ENCODE results near the gene TRPM1. TPM values are rescaled to one million over a fixed set of nuclear protein-coding genes. Genes with fewer than 3 reads are reported as not detected.

TRPM1 gene
- total RNA-seq, 1 donor from 2014 or later: not detected

- no peaks in the 10 kb centered on the region for H3K9me3 ChIP-seq
- no peak for TF ChIP-seq CTCF (IDR thresholded peaks at IDR 0.05)
- H3K4me1 ChIP-seq: no peaks in the 10 kb centered on the region
- no peaks in the 10 kb centered on the region for H3K27me3 ChIP-seq
- intact Hi-C loops (cut with DNase I): no loop called here
- H3K27ac ChIP-seq: no peak overlapping the region
- DNase-seq (ENCODE audit: low spot score in 2 of 2): no peak
- no peaks in the 10 kb centered on the region for H3K36me3 ChIP-seq
- H3K4me3 ChIP-seq: no peak overlapping the region
Measured at GRCh38 chr15:31147944-31148296, 46.4 kb upstream of the TRPM1 start.

GRCh38 chr15:31147456-31147855 lies 45.9 kb upstream of the TRPM1 start:
- Histone ChIP-seq H3K36me3 (no peaks in the 10 kb centered on the region), H3K9me3 (no peaks in the 10 kb centered on the region), H3K4me1 (no peaks in the 10 kb centered on the region), H3K27me3 (no peaks in the 10 kb centered on the region), H3K27ac (no peak overlapping the region), H3K4me3 (no peak overlapping the region)
- no peak for TF ChIP-seq CTCF (IDR thresholded peaks at IDR 0.05)
- intact Hi-C loops (cut with DNase I): no loop called here
- DNase-seq (ENCODE audit: low spot score in 2 of 2): no peak

- Histone ChIP-seq H3K4me3 (no peak overlapping the region), H3K4me1 (no peaks in the 10 kb centered on the region), H3K36me3 (no peaks in the 10 kb centered on the region), H3K27me3 (no peaks in the 10 kb centered on the region), H3K27ac (no peak overlapping the region), H3K9me3 (no peaks in the 10 kb centered on the region)
- DNase-seq (ENCODE audit: low spot score in 2 of 2): no peak
- intact Hi-C loops (cut with DNase I): no loop called here
- no peak for TF ChIP-seq CTCF (IDR thresholded peaks at IDR 0.05)
Measured at GRCh38 chr15:31145271-31145911, 43.9 kb upstream of the TRPM1 start.

- intact Hi-C loops (cut with DNase I): no loop called here
- TF ChIP-seq CTCF (IDR thresholded peaks at IDR 0.05): no peak
- H3K4me1 ChIP-seq: no peaks in the 10 kb centered on the region
- H3K4me3 ChIP-seq: no peak overlapping the region
- H3K36me3 ChIP-seq: no peaks in the 10 kb centered on the region
- DNase-seq (ENCODE audit: low spot score in 2 of 2): no peak
- no peaks in the 10 kb centered on the region for H3K9me3 ChIP-seq
- H3K27me3 ChIP-seq: no peaks in the 10 kb centered on the region
- H3K27ac ChIP-seq: no peak overlapping the region
Measured at GRCh38 chr15:31141792-31142191, 40.3 kb upstream of the TRPM1 start.

- DNase-seq (ENCODE audit: low spot score in 2 of 2): no peak
- Histone ChIP-seq H3K27me3 (no peaks in the 10 kb centered on the region), H3K27ac (no peak overlapping the region), H3K4me3 (no peak overlapping the region), H3K36me3 (no peaks in the 10 kb centered on the region), H3K9me3 (no peaks in the 10 kb centered on the region), H3K4me1 (no peaks in the 10 kb centered on the region)
- intact Hi-C loops (cut with DNase I): no loop called here
- no peak for TF ChIP-seq CTCF (IDR thresholded peaks at IDR 0.05)
Measured at GRCh38 chr15:31136607-31137328, 35.2 kb upstream of the TRPM1 start.

All from ascending aorta (tissue), 2 donors.